ENCODE results near the gene DNAAF1. TPM values are rescaled to one million over a fixed set of nuclear protein-coding genes. Genes with fewer than 3 reads are reported as not detected.

Gene DNAAF1
- total and polyA plus RNA-seq, 2 experiments from 2014 or later, result 0.42 TPM

- TF ChIP-seq, protein P1, sequence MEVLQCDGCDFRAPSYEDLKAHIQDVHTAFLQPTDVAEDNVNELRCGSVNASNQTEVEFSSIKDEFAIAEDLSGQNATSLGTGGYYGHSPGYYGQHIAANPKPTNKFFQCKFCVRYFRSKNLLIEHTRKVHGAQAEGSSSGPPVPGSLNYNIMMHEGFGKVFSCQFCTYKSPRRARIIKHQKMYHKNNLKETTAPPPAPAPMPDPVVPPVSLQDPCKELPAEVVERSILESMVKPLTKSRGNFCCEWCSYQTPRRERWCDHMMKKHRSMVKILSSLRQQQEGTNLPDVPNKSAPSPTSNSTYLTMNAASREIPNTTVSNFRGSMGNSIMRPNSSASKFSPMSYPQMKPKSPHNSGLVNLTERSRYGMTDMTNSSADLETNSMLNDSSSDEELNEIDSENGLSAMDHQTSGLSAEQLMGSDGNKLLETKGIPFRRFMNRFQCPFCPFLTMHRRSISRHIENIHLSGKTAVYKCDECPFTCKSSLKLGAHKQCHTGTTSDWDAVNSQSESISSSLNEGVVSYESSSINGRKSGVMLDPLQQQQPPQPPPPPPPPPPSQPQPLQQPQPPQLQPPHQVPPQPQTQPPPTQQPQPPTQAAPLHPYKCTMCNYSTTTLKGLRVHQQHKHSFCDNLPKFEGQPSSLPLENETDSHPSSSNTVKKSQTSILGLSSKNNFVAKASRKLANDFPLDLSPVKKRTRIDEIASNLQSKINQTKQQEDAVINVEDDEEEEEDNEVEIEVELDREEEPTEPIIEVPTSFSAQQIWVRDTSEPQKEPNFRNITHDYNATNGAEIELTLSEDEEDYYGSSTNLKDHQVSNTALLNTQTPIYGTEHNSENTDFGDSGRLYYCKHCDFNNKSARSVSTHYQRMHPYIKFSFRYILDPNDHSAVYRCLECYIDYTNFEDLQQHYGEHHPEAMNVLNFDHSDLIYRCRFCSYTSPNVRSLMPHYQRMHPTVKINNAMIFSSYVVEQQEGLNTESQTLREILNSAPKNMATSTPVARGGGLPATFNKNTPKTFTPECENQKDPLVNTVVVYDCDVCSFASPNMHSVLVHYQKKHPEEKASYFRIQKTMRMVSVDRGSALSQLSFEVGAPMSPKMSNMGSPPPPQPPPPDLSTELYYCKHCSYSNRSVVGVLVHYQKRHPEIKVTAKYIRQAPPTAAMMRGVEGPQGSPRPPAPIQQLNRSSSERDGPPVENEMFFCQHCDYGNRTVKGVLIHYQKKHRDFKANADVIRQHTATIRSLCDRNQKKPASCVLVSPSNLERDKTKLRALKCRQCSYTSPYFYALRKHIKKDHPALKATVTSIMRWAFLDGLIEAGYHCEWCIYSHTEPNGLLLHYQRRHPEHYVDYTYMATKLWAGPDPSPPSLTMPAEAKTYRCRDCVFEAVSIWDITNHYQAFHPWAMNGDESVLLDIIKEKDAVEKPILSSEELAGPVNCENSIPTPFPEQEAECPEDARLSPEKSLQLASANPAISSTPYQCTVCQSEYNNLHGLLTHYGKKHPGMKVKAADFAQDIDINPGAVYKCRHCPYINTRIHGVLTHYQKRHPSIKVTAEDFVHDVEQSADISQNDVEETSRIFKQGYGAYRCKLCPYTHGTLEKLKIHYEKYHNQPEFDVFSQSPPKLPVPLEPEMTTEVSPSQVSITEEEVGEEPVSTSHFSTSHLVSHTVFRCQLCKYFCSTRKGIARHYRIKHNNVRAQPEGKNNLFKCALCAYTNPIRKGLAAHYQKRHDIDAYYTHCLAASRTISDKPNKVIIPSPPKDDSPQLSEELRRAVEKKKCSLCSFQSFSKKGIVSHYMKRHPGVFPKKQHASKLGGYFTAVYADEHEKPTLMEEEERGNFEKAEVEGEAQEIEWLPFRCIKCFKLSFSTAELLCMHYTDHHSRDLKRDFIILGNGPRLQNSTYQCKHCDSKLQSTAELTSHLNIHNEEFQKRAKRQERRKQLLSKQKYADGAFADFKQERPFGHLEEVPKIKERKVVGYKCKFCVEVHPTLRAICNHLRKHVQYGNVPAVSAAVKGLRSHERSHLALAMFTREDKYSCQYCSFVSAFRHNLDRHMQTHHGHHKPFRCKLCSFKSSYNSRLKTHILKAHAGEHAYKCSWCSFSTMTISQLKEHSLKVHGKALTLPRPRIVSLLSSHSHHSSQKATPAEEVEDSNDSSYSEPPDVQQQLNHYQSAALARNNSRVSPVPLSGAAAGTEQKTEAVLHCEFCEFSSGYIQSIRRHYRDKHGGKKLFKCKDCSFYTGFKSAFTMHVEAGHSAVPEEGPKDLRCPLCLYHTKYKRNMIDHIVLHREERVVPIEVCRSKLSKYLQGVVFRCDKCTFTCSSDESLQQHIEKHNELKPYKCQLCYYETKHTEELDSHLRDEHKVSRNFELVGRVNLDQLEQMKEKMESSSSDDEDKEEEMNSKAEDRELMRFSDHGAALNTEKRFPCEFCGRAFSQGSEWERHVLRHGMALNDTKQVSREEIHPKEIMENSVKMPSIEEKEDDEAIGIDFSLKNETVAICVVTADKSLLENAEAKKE (CRISPR knock-in tag; IDR thresholded peaks at IDR 0.05), result no peak
- TF ChIP-seq EZH2 (IDR thresholded peaks at IDR 0.05; ENCODE audit: low read depth, unreplicated experiment) (no peak), EZH2phosphoT487 (IDR thresholded peaks at IDR 0.05; ENCODE audit: unreplicated experiment) (no peak)
Measured at GRCh38 chr16:84199097-84199496, 54.0 kb downstream of the DNAAF1 start (continued).

DNA sequence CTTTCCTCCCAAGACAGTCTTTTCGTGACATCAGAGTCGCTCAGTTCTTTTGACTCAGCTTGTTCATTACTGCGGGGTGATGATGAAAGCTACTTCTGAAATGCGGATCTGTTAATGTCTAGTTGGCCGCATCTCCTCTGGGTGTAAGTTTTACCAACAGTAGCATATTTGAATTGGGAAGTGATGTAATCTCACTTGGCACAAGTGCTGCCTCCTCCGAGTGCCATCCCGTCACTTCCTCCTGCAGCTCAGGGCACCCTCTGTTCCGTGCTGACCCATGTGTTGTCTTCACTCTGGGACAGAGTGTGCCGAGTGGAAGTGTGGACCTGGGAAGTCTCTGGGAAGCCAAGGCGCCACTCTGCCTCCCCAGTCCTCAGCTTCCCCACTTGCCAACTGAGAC, 54.8 kb downstream of the DNAAF1 start:
- ATAC-seq (no peak), DNase-seq (ENCODE audit: low spot score) (no peak)
- Mint-ChIP-seq H3K9me3 (no peaks in the 10 kb centered on the region), H3K36me3 (ENCODE audit: low read depth) (no peaks in the 10 kb centered on the region), H3K4me3 (no peak overlapping the region), H3K4me1 (peaks cover 17% of the 10 kb centered on the region), H3K27ac (no peak overlapping the region), H3K27me3 (ENCODE audit: insufficient read depth, low read depth, poor library complexity) (peaks cover 7% of the 10 kb centered on the region)
- H3K27ac ChIP-seq (ENCODE audit: low read depth), result no peak overlapping the region
- H3K4me3 ChIP-seq, result no peak overlapping the region
- no peaks in the 10 kb centered on the region for H3F3A ChIP-seq (replicated peaks; ENCODE audit: low read depth)
- no peak overlapping the region for H2AFZ ChIP-seq
- no peaks in the 10 kb centered on the region for H3K79me2 ChIP-seq (replicated peaks; ENCODE audit: insufficient read depth)
- no peaks in the 10 kb centered on the region for H4K20me1 ChIP-seq (replicated peaks; ENCODE audit: insufficient read depth)
- no peaks in the 10 kb centered on the region for H3K27me3 ChIP-seq (ENCODE audit: insufficient read depth)
- no peaks in the 10 kb centered on the region for H3K4me1 ChIP-seq (ENCODE audit: insufficient read depth)
- no peaks in the 10 kb centered on the region for H3K36me3 ChIP-seq (ENCODE audit: insufficient read depth)
- no peak overlapping the region for H3K4me2 ChIP-seq
- no peaks in the 10 kb centered on the region for H3K9me2 ChIP-seq (ENCODE audit: insufficient read depth)
- TF ChIP-seq ZNF114 (CRISPR knock-in tag; IDR thresholded peaks at IDR 0.05), result no peak
- TF ChIP-seq EZH2phosphoT487 (IDR thresholded peaks at IDR 0.05; ENCODE audit: unreplicated experiment), result no peak
- TF ChIP-seq, protein P2, sequence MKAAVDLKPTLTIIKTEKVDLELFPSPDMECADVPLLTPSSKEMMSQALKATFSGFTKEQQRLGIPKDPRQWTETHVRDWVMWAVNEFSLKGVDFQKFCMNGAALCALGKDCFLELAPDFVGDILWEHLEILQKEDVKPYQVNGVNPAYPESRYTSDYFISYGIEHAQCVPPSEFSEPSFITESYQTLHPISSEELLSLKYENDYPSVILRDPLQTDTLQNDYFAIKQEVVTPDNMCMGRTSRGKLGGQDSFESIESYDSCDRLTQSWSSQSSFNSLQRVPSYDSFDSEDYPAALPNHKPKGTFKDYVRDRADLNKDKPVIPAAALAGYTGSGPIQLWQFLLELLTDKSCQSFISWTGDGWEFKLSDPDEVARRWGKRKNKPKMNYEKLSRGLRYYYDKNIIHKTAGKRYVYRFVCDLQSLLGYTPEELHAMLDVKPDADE (IDR thresholded peaks at IDR 0.05), result no peak
- TF ChIP-seq NANOG (IDR thresholded peaks at IDR 0.05; ENCODE audit: borderline replicate concordance), result no peak
- TF ChIP-seq EZH2 (IDR thresholded peaks at IDR 0.05; ENCODE audit: low read depth, unreplicated experiment), result no peak
- no peak for TF ChIP-seq CTCF (conservative IDR thresholded peaks at IDR 0.05; ENCODE audit: low read depth in 2 of 2)
- no peak for TF ChIP-seq STAT1 (IDR thresholded peaks at IDR 0.05; ENCODE audit: unreplicated experiment)
